ENCODE data around the gene TET3.

TET3 gene

DNA sequence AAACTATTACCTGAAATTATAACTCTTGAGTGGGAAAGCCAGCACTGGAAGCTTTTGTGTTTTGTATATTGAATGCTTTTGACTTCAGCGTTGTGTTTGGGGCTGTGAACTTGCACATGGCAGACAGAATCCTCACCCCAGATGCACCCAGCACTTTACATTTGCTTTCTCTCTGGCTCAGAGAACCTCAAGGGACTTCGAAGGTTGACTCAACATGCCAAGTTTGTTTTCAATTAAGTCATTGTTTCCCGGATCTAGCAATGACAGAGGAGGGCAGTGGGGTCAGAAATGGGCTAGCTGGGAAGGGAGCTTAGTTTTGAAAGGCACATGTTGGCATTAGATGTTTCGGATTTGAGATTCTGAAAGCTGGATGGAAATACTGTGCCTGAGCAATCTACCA, 22.4 kb downstream of the TET3 start:
- DNase-seq = no peak

DNA sequence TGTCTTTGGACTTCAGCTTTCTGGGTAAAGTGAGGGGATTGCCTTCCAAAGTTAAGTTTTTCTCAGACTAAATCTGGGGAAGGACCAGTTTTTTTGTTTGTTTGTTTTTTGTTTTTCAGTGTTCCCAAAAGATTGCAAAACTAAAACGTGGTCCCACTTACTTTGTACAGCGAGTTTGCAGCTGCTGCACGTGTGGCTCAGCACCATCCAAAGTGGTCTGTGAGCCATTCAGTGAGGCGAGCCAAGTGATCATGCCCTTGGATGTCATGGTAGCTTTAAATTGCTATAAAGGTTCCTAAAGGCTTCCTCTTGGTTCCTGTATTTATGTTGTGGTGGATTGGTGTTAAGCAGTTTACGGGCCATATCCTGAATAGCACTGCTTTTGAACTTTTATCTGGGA, 23.0 kb downstream of the TET3 start:
- no peak for DNase-seq

GRCh38 chr2:74008761-74009395, 24.2 kb downstream of the TET3 start:
- DNase-seq = no peak

DNA sequence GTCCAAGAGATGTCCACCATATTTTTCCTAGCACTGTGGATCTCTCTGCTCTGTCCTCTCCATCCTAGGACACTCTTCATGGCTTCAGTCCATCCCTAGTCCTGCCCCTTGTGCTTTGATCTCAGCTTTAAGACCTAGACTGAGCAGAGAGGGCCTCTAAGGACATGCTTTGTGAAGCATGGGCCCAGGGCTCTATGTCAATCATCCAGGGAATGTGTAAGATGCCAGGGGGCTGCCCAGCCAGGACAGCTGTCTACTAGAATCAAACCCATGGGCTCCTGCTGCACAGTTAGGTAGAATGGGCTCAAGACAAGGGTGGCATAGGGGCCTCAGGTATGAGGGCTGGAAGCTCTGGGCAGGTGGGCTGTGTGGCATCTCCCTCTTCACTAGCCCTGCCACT, 24.9 kb downstream of the TET3 start:
- no peak for DNase-seq

- no peak for DNase-seq
Measured at GRCh38 chr2:74010087-74010541, 25.4 kb downstream of the TET3 start.

DNA sequence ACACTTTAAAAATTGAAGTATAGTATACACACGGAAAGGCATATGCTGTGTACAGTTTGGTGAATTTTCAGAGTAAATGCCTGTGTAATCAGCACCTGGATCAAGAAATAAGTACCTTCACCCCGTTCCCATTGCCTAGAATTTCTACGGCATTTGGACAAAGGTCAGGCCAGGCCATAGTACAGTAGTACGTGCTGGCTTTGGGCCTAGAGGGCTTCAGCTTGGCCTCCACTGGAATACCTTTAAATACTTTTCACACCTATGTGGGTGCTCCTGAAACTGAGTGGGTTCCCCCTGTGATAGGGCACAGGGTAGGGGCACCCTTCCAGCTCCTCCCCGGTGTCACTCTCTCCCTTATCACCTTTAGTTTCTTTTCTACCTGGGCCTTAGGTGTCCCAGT, 26.5 kb downstream of the TET3 start:
- DNase-seq = no peak

DNA sequence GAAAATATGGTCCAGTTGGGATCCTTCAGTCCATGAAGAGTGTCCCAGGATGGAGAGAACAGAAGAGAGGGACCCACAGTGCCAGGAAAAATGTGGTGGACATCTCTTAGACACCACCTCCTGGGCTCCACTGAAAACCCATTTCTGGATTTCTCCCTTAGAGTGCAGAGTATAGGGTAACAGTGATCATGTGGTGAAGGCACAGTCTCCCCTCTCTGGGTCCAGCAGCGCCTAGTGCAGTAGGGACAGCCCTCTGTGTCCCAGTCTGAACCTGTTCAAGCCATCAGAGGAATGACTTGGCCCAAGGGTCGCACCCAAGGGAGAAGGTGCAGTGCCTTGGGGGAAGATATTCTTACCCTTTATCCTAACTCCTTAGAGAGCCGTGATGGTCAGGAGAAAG, 30.1 kb downstream of the TET3 start:
- no peak for DNase-seq

GRCh38 chr2:74017223-74017622, 32.5 kb downstream of the TET3 start:
- no peak for DNase-seq

- DNase-seq = no peak
Measured at GRCh38 chr2:74019516-74019915, 34.8 kb downstream of the TET3 start.

- DNase-seq = no peak
Measured at GRCh38 chr2:74020702-74021406, 36.1 kb downstream of the TET3 start.

- no peak for DNase-seq
Measured at GRCh38 chr2:74021407-74021755, 36.7 kb downstream of the TET3 start.

DNA sequence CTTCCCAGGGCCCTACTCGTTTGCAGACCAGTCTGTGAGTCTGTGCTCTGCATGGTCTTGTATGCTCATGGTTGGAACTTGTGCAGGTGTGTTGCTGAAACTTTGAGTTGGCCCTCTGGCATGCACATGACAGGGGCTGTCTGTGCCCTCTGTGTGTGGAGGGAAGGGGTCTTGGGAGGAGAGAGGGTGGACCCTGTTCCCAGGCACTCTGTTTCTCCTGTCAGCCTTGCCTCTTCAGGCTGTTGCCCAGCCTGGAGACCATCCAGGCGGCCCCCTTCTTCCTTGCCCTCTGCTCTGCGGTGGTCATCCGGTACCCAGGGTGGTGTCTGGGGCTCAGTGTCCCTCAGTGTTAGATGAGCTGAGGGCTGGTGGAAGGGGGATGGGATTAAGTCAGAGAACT, 39.5 kb downstream of the TET3 start:
- DNase-seq = no peak

GRCh38 chr2:74025971-74026612, 41.4 kb downstream of the TET3 start:
- DNase-seq = no peak

GRCh38 chr2:74026687-74027241, 42.1 kb downstream of the TET3 start:
- DNase-seq = no peak

- no peak for DNase-seq
Measured at GRCh38 chr2:74027496-74027895, 42.8 kb downstream of the TET3 start.

- DNase-seq = no peak
Measured at GRCh38 chr2:74028290-74028689, 43.6 kb downstream of the TET3 start.

DNA sequence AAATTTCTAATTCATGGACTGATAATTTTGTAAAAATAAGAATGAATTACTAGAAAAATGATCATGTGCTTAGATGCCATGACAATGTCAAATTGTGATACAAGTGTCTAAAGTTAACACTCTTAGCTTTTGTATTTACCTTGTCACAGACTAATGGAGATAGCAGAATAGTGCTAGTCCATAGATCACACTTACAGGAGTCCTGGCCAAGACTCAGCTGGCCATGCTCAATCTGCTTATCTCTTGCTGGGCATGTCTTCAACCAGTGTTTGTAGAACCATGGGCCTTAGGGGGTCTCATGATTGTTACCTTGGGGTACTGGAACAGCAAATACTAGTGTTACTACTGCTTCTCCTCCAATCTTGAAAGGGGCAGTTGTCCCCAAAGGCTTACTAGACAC, 44.0 kb downstream of the TET3 start:
- no peak for DNase-seq

- no peak for DNase-seq
Measured at GRCh38 chr2:74029714-74030397, 45.1 kb downstream of the TET3 start.

DNA sequence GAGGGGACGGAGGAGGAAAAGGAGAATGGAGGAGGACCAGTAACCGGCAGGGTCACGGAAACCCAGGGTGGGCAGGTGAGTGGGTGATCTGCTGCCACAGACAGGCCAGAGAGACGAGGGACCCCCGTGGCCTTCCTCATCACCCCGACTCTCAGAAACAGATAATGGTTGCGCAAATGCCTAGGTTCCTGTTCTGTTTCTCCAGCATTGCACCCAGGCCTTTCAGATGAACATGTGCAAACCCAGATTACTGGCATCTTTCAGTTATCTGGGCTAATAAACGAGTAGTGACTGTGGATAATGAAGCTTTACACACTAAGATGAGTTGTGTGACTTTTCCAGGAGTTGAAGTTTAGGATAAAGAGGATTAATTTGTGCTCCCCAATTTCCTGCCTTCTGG, 46.5 kb downstream of the TET3 start:
- no peak for DNase-seq

DNA sequence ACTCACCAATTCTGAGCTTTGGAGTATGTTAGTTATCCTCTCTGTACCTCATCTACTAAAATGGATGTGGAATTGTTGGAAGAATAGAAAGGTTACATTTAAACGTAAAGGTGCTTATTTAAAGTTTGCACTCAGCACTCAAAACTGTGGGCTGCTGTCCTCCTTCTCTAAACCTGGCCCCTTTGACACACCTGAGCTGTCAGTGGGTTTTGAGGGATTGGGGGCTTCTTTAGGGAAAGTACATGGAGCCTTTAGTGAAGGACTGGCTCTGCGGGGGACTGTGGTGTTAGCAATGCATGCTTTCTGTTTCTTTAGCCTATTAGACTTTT, 47.2 kb downstream of the TET3 start:
- DNase-seq = no peak

DNA sequence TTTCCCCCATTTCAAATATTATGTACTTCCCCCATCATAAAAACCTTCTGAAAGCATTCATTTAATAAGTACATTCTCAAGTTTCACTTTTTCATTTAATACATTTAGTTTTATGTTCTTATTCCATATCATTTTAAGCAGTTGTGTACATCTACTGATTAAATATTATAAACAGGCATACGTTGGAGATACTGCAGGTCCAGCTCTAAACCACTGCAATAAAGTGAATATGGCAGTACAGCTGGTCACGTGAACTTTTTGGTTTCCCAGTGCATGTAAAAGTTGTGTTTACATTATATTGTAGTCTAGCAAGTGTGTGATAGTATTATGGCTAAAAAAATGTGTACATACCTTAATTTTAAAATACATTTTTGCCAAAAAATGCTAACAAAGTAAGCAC, 48.7 kb downstream of the TET3 start:
- DNase-seq = no peak

Data from SHP77 (cell line).